Breast epithelium (tissue), 3 donors: ENCODE measurements around the gene EVC.

ENCODE experiments used
- CTCF ChIP-seq, 3 donors: fragments of 450-650 bp; IDR thresholded peaks; one replicate each; pipeline ENCODE4 v1.5.1; 2016 to 2017; ENCODE audit warnings: antibody characterized with exemption in 3 of 3, mild to moderate bottlenecking in 3 of 3, moderate library complexity in 3 of 3
- POLR2A ChIP-seq: fragments of 450-650 bp; IDR thresholded peaks from one replicate; pipeline ENCODE4 v1.6.1; 2016; ENCODE audit warnings: antibody characterized with exemption, mild to moderate bottlenecking, moderate library complexity
- POLR2AphosphoS5 ChIP-seq, 3 donors: sonication (generic); formaldehyde crosslinking; IDR thresholded peaks; one replicate each; pipeline ENCODE4 v1.6.1; 2017; ENCODE audit warnings: antibody characterized with exemption in 3 of 3

GRCh38 chr4:5721923-5722322 is 10.9 kb downstream of the EVC start:
- TF ChIP-seq POLR2AphosphoS5 (IDR thresholded peaks at IDR 0.05) (no peak), CTCF (IDR thresholded peaks at IDR 0.05) (no peak), POLR2A (no peak)
